HCT116 (cell line): ENCODE results near the gene TAF10. TPM values are rescaled to one million over a fixed set of nuclear protein-coding genes. Genes with fewer than 3 reads are reported as not detected.

Experiments
- ATAC-seq: fragments of 200-7000 bp; cut with Tn5 transposase; 2 replicates; pipeline ENCODE4 v1.9.1; 2020; ENCODE audit warnings: mild to moderate bottlenecking, moderate library complexity
- BruUV-seq: library from RNA; stranded (reverse); fragments of 400-500 nt; replicated peaks from 2 replicates; lab custom pipeline; 2021; lab: Mats Ljungman, UMichigan
- CTCF ChIA-PET: fragments of 300-600 bp; sonication (Branson Sonifier 250); formaldehyde crosslinking; loops from one replicate; lab custom pipeline; 2021; ENCODE audit warnings: antibody characterized with exemption; lab: Charles Lee
- POLR2A ChIA-PET: fragments of 300-600, 350-600 bp; sonication (Branson Sonifier 250); formaldehyde crosslinking; loops from one replicate; lab custom pipeline; 2021; ENCODE audit warnings: antibody characterized with exemption; lab: Charles Lee
- RAD21 ChIA-PET, 2 experiments: fragments of 300-600 bp; sonication (Branson Sonifier 250); formaldehyde crosslinking; loops; one replicate each; lab custom pipeline; 2023; ENCODE audit warnings: low total read pairs in 2 of 2; ENCODE audit not compliant: uncharacterized antibody in 2 of 2, unreplicated experiment in 2 of 2, low non-redundant PET in 1 of 2; lab: Charles Lee
- DNase-seq: peaks from one replicate; pipeline ENCODE4 v3.0.0-alpha.2; 2010; ENCODE audit warnings: low read depth, low spot score
- H2AFZ ChIP-seq: fragments of 200-600 bp; shearing (Covaris generic), sonication (generic); 2 replicates; pipeline ENCODE4 v1.6.1; 2017; ENCODE audit warnings: low read depth, mixed run types, mixed read lengths, antibody characterized with exemption, low read length; ENCODE audit not compliant: poor library complexity, severe bottlenecking
- H3K27ac ChIP-seq: 2 replicates; pipeline ENCODE4 v1.5.1; 2012; ENCODE audit warnings: low read depth, low read length
- H3K27me3 ChIP-seq: fragments of 200-600 bp; sonication (generic); 2 replicates; pipeline ENCODE4 v1.6.1; 2016; ENCODE audit warnings: mixed run types, low read length, mixed read lengths; ENCODE audit not compliant: insufficient read depth
- H3K36me3 ChIP-seq, 2 experiments: fragments of 200-500 bp in 1 of 2; fragments of 200-600 bp in 1 of 2; sonication (Bioruptor generic) in 1 of 2; sonication (generic) in 1 of 2; 2 replicates each; pipeline versions ENCODE4 v1.5.1 to v1.6.1; 2014 to 2016; ENCODE audit warnings: low read length in 2 of 2, inconsistent platforms in 1 of 2, mixed read lengths in 1 of 2, mixed run types in 1 of 2; ENCODE audit not compliant: insufficient read depth in 2 of 2, control insufficient read depth in 1 of 2
- H3K4me1 ChIP-seq, 2 experiments: fragments of 200-600 bp in 1 of 2; sonication (generic) in 1 of 2; 2 replicates each; pipeline versions ENCODE4 v1.5.1 to v1.6.1; 2012 to 2017; ENCODE audit warnings: low read length in 2 of 2, inconsistent platforms in 1 of 2, mild to moderate bottlenecking in 1 of 2, mixed read lengths in 1 of 2, mixed run types in 1 of 2, moderate library complexity in 1 of 2; ENCODE audit not compliant: insufficient read depth in 2 of 2, control insufficient read depth in 1 of 2
- H3K4me2 ChIP-seq: fragments of 200-600 bp; sonication (generic); 2 replicates; pipeline ENCODE4 v1.6.1; 2017; ENCODE audit warnings: mixed run types, low read length, mixed read lengths
- H3K4me3 ChIP-seq, 2 experiments: fragments of 200-600 bp in 1 of 2; sonication (generic) in 1 of 2; replicated peaks in 1 of 2; 2 replicates each; pipeline ENCODE4 v1.5.1; 2011 to 2016; ENCODE audit warnings: low read length in 2 of 2, control low read depth in 1 of 2, low read depth in 1 of 2, mild to moderate bottlenecking in 1 of 2, mixed read lengths in 1 of 2, mixed run types in 1 of 2
- H3K79me2 ChIP-seq: fragments of 200-600 bp; sonication (generic); 2 replicates; pipeline ENCODE4 v1.6.1; 2017; ENCODE audit warnings: mild to moderate bottlenecking, mixed run types, low read length, moderate library complexity, mixed read lengths; ENCODE audit not compliant: insufficient read depth
- H3K9ac ChIP-seq: fragments of 200-600 bp; sonication (generic); 2 replicates; pipeline ENCODE4 v1.6.1; 2016; ENCODE audit warnings: low read length, mixed read lengths
- H3K9me2 ChIP-seq: fragments of 200-600 bp; sonication (generic), shearing (Covaris generic); 2 replicates; pipeline ENCODE4 v1.6.1; 2017; ENCODE audit warnings: mixed run types, mild to moderate bottlenecking, moderate library complexity; ENCODE audit not compliant: insufficient read depth
- H3K9me3 ChIP-seq, 2 experiments: fragments of 200-500 bp in 1 of 2; fragments of 200-600 bp in 1 of 2; sonication (Bioruptor generic) in 1 of 2; sonication (generic) in 1 of 2; 2 replicates each; pipeline ENCODE4 v1.6.1; 2014 to 2017; ENCODE audit warnings: low read length in 2 of 2, mixed read lengths in 2 of 2, inconsistent platforms in 1 of 2, low read depth in 1 of 2, mild to moderate bottlenecking in 1 of 2, mixed run types in 1 of 2, moderate library complexity in 1 of 2; ENCODE audit not compliant: control insufficient read depth in 1 of 2, insufficient read depth in 1 of 2
- H4K20me1 ChIP-seq: fragments of 200-600 bp; sonication (generic), shearing (Covaris generic); 2 replicates; pipeline ENCODE4 v1.6.1; 2017; ENCODE audit warnings: mixed run types, mild to moderate bottlenecking, moderate library complexity; ENCODE audit not compliant: insufficient read depth
- ATF3 ChIP-seq: IDR thresholded peaks from 2 replicates; pipeline ENCODE4 v1.6.1; 2012
- EGR1 ChIP-seq: IDR thresholded peaks from 2 replicates; pipeline ENCODE4 v1.6.1; 2012; ENCODE audit warnings: low read depth
- EZH2phosphoT487 ChIP-seq: fragments of 200-600 bp; IDR thresholded peaks from 2 replicates; pipeline ENCODE4 v1.6.1; 2018; ENCODE audit warnings: antibody characterized with exemption, borderline replicate concordance
- JUND ChIP-seq: IDR thresholded peaks from 2 replicates; pipeline ENCODE4 v1.6.1; 2012
- POLR2A ChIP-seq: IDR thresholded peaks from 2 replicates; pipeline ENCODE4 v1.7.0; 2011; ENCODE audit warnings: borderline replicate concordance; ENCODE audit not compliant: insufficient read depth, insufficient read length; ENCODE audit errors: extremely low read depth
- POLR2AphosphoS5 ChIP-seq: IDR thresholded peaks from 2 replicates; pipeline ENCODE4 v1.6.1; 2011; ENCODE audit warnings: mild to moderate bottlenecking, low read depth, low read length, moderate library complexity
- RAD21 ChIP-seq: IDR thresholded peaks from 2 replicates; pipeline ENCODE4 v1.6.1; 2012; ENCODE audit warnings: low read depth, mild to moderate bottlenecking
- SP1 ChIP-seq: IDR thresholded peaks from 2 replicates; pipeline ENCODE4 v1.6.1; 2012; ENCODE audit warnings: low read depth
- TCF7L2 ChIP-seq: IDR thresholded peaks from 2 replicates; pipeline ENCODE4 v1.7.0; 2011; ENCODE audit warnings: borderline replicate concordance, inconsistent platforms; ENCODE audit not compliant: insufficient read depth, insufficient read length; ENCODE audit errors: extremely low read depth
- ZBTB33 ChIP-seq: IDR thresholded peaks from 2 replicates; pipeline ENCODE4 v1.6.1; 2011; ENCODE audit warnings: mild to moderate bottlenecking, low read length, moderate library complexity; ENCODE audit not compliant: insufficient replicate concordance; ENCODE audit errors: extremely low read depth
- ZFX ChIP-seq: fragments of 450-650 bp; IDR thresholded peaks from 2 replicates; pipeline ENCODE4 v1.6.1; 2017
- ZNF274 ChIP-seq: fragments of 200-500 bp; sonication (Bioruptor generic); IDR thresholded peaks from 2 replicates; pipeline ENCODE4 v1.6.1; 2014; ENCODE audit warnings: mild to moderate bottlenecking, low read depth, low read length, inconsistent platforms
- intact Hi-C: fragments of 100-400 bp; cut with micrococcal nuclease; formaldehyde crosslinking; loops from 2 replicates; pipeline ENCODE4 v1.10.0; 2022
- total RNA-seq: library from RNA; stranded (reverse); gene quantifications from one replicate; pipeline ENCODE4 v1.2.1, GENCODE V29; 2021; ENCODE audit not compliant: unreplicated experiment
- TF ChIP-seq, protein P1 (sequence below): IDR thresholded peaks from 2 replicates; pipeline ENCODE4 v1.6.1; 2012; ENCODE audit warnings: low read depth

The TAF10 gene
- total RNA-seq, 1 experiment from 2014 or later: 151 TPM

DNA sequence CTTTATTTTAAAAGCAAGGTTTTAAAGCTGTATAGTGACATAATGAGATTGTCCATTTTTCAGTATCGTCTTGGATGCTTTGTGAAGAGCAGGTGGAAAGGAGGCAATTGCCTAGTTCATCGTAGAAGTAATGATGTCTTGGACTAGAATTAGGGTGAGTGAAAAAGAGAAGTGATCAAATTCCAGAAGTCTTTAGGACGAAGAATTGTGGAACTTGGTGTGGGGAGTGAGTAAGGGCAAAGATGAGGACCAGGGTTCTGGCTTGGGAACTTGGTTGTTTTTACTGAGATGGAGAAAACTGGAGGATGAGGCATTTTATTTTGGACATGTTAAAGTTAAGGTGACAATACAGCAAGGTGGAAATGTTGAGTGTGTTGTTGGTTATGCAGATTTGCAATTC is 7.2 kb downstream of the TAF10 start:
- no peaks in the 10 kb centered on the region for H3K9me2 ChIP-seq
- H3K9me3 ChIP-seq: no peaks in the 10 kb centered on the region
- H3K4me3 ChIP-seq: peak overlapping the region; percentile 81 to 96
- ChIA-PET POLR2A (interaction anchor here (1.4 kb wide), 1 partner anchor 78 kb away, joined by 4 read pairs; the partner anchor contains the start of gene MRPL17), RAD21 (no interaction called here), CTCF (interaction anchor here (0.9 to 1.4 kb wide), 3 partner anchors 74 to 226 kb away, joined by 3 to 4 read pairs (median 3); partner anchors contain the start of gene MRPL17)
- no peak for TF ChIP-seq SP1
- ATAC-seq (no peak), DNase-seq (no peak)
- peaks cover 88% of the 10 kb centered on the region for H3K79me2 ChIP-seq
- H3K27me3 ChIP-seq: no peaks in the 10 kb centered on the region
- intact Hi-C loops: loop anchor here (1.0 to 5.0 kb wide), 4 partner anchors 72 to 225 kb away; partner anchors contain the start of genes ARFIP2, MRPL17 and TIMM10B
- H4K20me1 ChIP-seq: no peaks in the 10 kb centered on the region
- H3K4me1 ChIP-seq: peaks cover 18 to 45% of the 10 kb centered on the region in 2 experiments
- no peak overlapping the region for H2AFZ ChIP-seq
- no TSS peak for BruUV-seq
- H3K4me2 ChIP-seq: peak overlapping the region; percentile 88
- peak overlapping the region; percentile 90 for H3K9ac ChIP-seq
- peaks cover 19 to 45% of the 10 kb centered on the region in 2 experiments for H3K36me3 ChIP-seq
- peak overlapping the region; percentile 66; the same call in 1 of the 2 replicates for H3K27ac ChIP-seq

DNA sequence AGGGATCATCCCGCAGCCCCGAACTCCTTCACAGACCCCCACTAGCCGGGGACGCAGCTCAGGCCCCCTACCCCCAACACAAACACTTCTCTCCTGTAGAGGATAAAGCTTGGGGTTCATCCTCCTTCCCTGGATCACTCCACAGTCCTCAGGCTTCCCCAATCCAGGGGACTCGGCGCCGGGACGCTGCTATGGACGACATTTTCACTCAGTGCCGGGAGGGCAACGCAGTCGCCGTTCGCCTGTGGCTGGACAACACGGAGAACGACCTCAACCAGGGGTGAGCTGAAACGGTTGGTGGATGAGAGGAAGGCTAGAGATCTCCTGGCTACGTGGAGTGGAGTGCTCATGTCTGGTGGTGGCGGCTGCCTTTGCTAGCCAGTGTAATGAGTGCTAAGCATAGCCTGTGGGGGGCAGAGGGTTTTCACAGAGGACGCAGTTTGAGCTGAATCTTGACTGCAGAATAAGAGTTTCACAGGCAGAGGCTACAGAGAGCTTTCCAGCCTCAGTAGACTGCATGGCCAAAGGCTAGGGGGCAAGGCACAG is 7.9 kb downstream of the TAF10 start:
- Histone ChIP-seq H3K36me3 (peaks cover 15 to 45% of the 10 kb centered on the region in 2 experiments), H3K27me3 (no peaks in the 10 kb centered on the region), H3K4me3 (peak overlapping the region; percentile 81 to 96), H3K9me2 (no peaks in the 10 kb centered on the region), H4K20me1 (no peaks in the 10 kb centered on the region), H3K79me2 (peaks cover 91% of the 10 kb centered on the region), H2AFZ (no peak overlapping the region), H3K27ac (peak overlapping the region; percentile 66), H3K4me1 (peaks cover 18 to 45% of the 10 kb centered on the region in 2 experiments), H3K4me2 (peak overlapping the region; percentile 88), H3K9ac (peak overlapping the region; percentile 90), H3K9me3 (no peaks in the 10 kb centered on the region)
- ChIA-PET POLR2A (interaction anchor here (0.8 to 1.4 kb wide), 2 partner anchors 15 to 79 kb away, joined by 3 to 4 read pairs; partner anchors contain the start of genes MRPL17 and TPP1), RAD21 (no interaction called here), CTCF (interaction anchor here (0.9 to 1.4 kb wide), 3 partner anchors 73 to 225 kb away, joined by 3 to 4 read pairs (median 3); partner anchors contain the start of gene MRPL17)
- DNase-seq (no peak), ATAC-seq (peak; percentile 40)
- BruUV-seq: no TSS peak
- intact Hi-C loops: loop anchor here (1.0 to 5.0 kb wide), 4 partner anchors 72 to 225 kb away; partner anchors contain the start of genes ARFIP2, MRPL17 and TIMM10B
- TF ChIP-seq ATF3 (no peak), EGR1 (no peak), JUND (no peak), POLR2A (no peak), POLR2AphosphoS5 (no peak), EZH2phosphoT487 (no peak), ZNF274 (no peak), RAD21 (no peak), ZBTB33 (no peak), ZFX (no peak), TCF7L2 (no peak)
- TF ChIP-seq, protein P1, sequence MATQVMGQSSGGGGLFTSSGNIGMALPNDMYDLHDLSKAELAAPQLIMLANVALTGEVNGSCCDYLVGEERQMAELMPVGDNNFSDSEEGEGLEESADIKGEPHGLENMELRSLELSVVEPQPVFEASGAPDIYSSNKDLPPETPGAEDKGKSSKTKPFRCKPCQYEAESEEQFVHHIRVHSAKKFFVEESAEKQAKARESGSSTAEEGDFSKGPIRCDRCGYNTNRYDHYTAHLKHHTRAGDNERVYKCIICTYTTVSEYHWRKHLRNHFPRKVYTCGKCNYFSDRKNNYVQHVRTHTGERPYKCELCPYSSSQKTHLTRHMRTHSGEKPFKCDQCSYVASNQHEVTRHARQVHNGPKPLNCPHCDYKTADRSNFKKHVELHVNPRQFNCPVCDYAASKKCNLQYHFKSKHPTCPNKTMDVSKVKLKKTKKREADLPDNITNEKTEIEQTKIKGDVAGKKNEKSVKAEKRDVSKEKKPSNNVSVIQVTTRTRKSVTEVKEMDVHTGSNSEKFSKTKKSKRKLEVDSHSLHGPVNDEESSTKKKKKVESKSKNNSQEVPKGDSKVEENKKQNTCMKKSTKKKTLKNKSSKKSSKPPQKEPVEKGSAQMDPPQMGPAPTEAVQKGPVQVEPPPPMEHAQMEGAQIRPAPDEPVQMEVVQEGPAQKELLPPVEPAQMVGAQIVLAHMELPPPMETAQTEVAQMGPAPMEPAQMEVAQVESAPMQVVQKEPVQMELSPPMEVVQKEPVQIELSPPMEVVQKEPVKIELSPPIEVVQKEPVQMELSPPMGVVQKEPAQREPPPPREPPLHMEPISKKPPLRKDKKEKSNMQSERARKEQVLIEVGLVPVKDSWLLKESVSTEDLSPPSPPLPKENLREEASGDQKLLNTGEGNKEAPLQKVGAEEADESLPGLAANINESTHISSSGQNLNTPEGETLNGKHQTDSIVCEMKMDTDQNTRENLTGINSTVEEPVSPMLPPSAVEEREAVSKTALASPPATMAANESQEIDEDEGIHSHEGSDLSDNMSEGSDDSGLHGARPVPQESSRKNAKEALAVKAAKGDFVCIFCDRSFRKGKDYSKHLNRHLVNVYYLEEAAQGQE: no peak
